Measurements from ENCODE around the gene ITGAV. TPM values are rescaled to one million over a fixed set of nuclear protein-coding genes. Genes with fewer than 3 reads are reported as not detected.

Gene ITGAV
- total RNA-seq, 5 donors from 2014 or later (not counting 1 experiment from before 2014, with no cell fraction given) = 5.8 to 9.5 (median 5.9) TPM

DNA sequence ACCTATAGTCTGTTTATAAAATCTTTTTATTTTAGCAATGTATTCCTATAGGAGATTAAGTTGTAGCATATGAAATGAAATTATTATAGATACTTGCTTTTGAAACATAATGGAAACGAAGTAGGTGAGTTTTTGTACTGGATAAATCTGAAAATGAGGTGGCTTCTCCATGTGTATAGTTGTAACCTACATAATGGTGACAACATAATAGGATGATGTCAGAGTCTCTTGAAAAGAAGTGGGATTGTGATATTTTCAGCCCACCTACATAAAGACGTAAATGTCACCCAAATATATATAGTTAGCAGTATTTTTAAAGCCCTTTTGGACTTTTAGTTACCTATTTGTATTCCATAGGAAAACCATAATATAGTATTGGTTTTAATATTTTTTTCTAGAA, 138.8 kb downstream of the ITGAV start:
- Mint-ChIP-seq H3K4me3 (no peak overlapping the region), H3K4me1 (no peaks in the 10 kb centered on the region), H3K36me3 (no peaks in the 10 kb centered on the region), H3K27me3 (peaks cover 6 to 9% of the 10 kb centered on the region in 2 donors), H3K9me3 (no peaks in the 10 kb centered on the region), H3K27ac (no peak overlapping the region)
- DNase-seq (no peak), ATAC-seq (replicated peaks in 1 of 4) (no peak)
- H3K4me1 ChIP-seq (ENCODE audit: control insufficient read depth in 1 of 2, extremely low read depth in 1 of 2, insufficient read depth in 2 of 2, low read length in 2 of 2) = no peaks in the 10 kb centered on the region
- H3K36me3 ChIP-seq (ENCODE audit: control insufficient read depth in 2 of 2, extremely low read depth in 1 of 2, insufficient read depth in 1 of 2, low read length in 1 of 2) = no peaks in the 10 kb centered on the region
- WGBS (ENCODE audit: insufficient coverage) = no CpG with 5 or more reads among the region's 2 CpGs
- no peaks in the 10 kb centered on the region for H3K9me3 ChIP-seq
- ChIA-PET CTCF (no interaction called here), POLR2A (no interaction called here)
- H3K4me3 ChIP-seq (ENCODE audit: control insufficient read depth in 1 of 2, extremely low read depth in 1 of 2, low read length in 1 of 2) = no peak overlapping the region
- H3K27ac ChIP-seq (ENCODE audit: low read length) = no peak overlapping the region
- peaks cover 0 to 4% of the 10 kb centered on the region in 2 experiments for H3K27me3 ChIP-seq (replicated peaks in 1 of 2; ENCODE audit: control insufficient read depth in 2 of 2, extremely low read depth in 1 of 2, insufficient read depth in 2 of 2, low read length in 1 of 2)

Other genes starting within 250 kb of the ITGAV start
- 10 to 100 TPM; 44.4 to 83.6 (median 45.2) TPM for gene ZC3H15, start 103.8 kb upstream of the ITGAV start, total RNA-seq
- gene FAM171B, start 104.0 kb downstream of the ITGAV start, total RNA-seq = under 1 TPM; 0.21 to 0.47 (median 0.23) TPM